UCSD-AML1 (cell line): ENCODE results near the gene SMIM7.

Source experiments
- DNase-seq: peaks from one replicate; lab custom pipeline; 2025; ENCODE audit not compliant: unreplicated experiment; lab: John Stamatoyannopoulos, UW

The SMIM7 gene

DNA sequence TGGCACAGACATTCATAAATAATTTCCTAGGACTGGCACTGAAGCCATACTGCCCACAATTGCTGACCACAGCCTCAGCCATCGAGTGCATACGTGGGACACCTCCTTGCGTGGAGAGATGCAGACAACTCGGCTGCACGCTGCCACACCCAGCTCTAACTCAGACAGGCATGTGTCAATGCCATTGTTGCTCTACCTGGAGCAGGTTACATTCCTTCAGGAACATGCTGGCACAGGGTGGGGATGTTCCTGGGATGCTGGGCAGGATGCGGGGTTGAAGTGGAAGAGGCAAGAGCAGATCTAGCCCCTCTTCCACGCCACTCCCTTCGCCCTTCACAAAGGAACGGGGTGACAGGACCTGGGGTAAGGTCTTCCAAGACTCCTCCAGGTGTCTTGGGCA, 63.5 kb downstream of the SMIM7 start:
- DNase-seq = no peak
